ENCODE data around the gene ANXA11.
A peak's percentile ranks its signal among the peaks of the same experiment; 100 is the strongest.

ANXA11 gene

GRCh38 chr10:80173466-80173865, 31.9 kb downstream of the ANXA11 start:
- no peaks in the 10 kb centered on the region for H3K36me3 ChIP-seq (replicated peaks)
- H3K9me3 ChIP-seq: no peaks in the 10 kb centered on the region
- in situ Hi-C loops (cut with MboI; ENCODE audit: low sequenced_read_pairs): no loop called here
- no peak for DNase-seq (ENCODE audit: low spot score in 2 of 2)
- H3K4me1 ChIP-seq: no peaks in the 10 kb centered on the region
- H3K27me3 ChIP-seq (ENCODE audit: low read depth): no peaks in the 10 kb centered on the region
- no peak overlapping the region for H3K4me3 ChIP-seq

GRCh38 chr10:80172896-80173295, 32.4 kb downstream of the ANXA11 start:
- in situ Hi-C loops (cut with MboI; ENCODE audit: low sequenced_read_pairs): no loop called here
- H3K27me3 ChIP-seq (ENCODE audit: low read depth): no peaks in the 10 kb centered on the region
- H3K9me3 ChIP-seq: no peaks in the 10 kb centered on the region
- H3K4me3 ChIP-seq: no peak overlapping the region
- no peaks in the 10 kb centered on the region for H3K36me3 ChIP-seq (replicated peaks)
- no peaks in the 10 kb centered on the region for H3K4me1 ChIP-seq
- no peak for DNase-seq (ENCODE audit: low spot score in 2 of 2)

- Histone ChIP-seq H3K4me3 (no peak overlapping the region), H3K9me3 (no peaks in the 10 kb centered on the region), H3K36me3 (replicated peaks) (no peaks in the 10 kb centered on the region; the same call in 1 of the 2 replicates), H3K4me1 (no peaks in the 10 kb centered on the region), H3K27me3 (ENCODE audit: low read depth) (no peaks in the 10 kb centered on the region)
- in situ Hi-C loops (cut with MboI; ENCODE audit: low sequenced_read_pairs): no loop called here
- DNase-seq (ENCODE audit: low spot score in 2 of 2): no peak
Observed at GRCh38 chr10:80171248-80171660, 34.1 kb downstream of the ANXA11 start.

- Histone ChIP-seq H3K27me3 (ENCODE audit: low read depth) (no peaks in the 10 kb centered on the region), H3K9me3 (no peaks in the 10 kb centered on the region), H3K4me3 (no peak overlapping the region), H3K4me1 (no peaks in the 10 kb centered on the region), H3K36me3 (replicated peaks) (no peaks in the 10 kb centered on the region; the same call in 1 of the 2 replicates)
- no peak for DNase-seq (ENCODE audit: low spot score in 2 of 2)
- in situ Hi-C loops (cut with MboI; ENCODE audit: low sequenced_read_pairs): no loop called here
Observed at GRCh38 chr10:80170641-80171040, 34.7 kb downstream of the ANXA11 start.

- Histone ChIP-seq H3K4me1 (no peaks in the 10 kb centered on the region), H3K27me3 (ENCODE audit: low read depth) (no peaks in the 10 kb centered on the region), H3K36me3 (replicated peaks) (peaks cover 4% of the 10 kb centered on the region), H3K4me3 (no peak overlapping the region), H3K9me3 (no peaks in the 10 kb centered on the region)
- no peak for DNase-seq (ENCODE audit: low spot score in 2 of 2)
- in situ Hi-C loops (cut with MboI; ENCODE audit: low sequenced_read_pairs): no loop called here
Observed at GRCh38 chr10:80170026-80170425, 35.3 kb downstream of the ANXA11 start.

- Histone ChIP-seq H3K9me3 (no peaks in the 10 kb centered on the region), H3K27me3 (ENCODE audit: low read depth) (no peaks in the 10 kb centered on the region), H3K36me3 (replicated peaks) (peaks cover 4% of the 10 kb centered on the region), H3K4me1 (no peaks in the 10 kb centered on the region), H3K4me3 (no peak overlapping the region)
- DNase-seq (ENCODE audit: low spot score in 2 of 2): peak in 1 of 2 experiments; percentile 25
- in situ Hi-C loops (cut with MboI; ENCODE audit: low sequenced_read_pairs): no loop called here
Observed at GRCh38 chr10:80168679-80169380, 36.5 kb downstream of the ANXA11 start.

- no peak for DNase-seq (ENCODE audit: low spot score in 2 of 2)
- Histone ChIP-seq H3K4me1 (no peaks in the 10 kb centered on the region), H3K36me3 (replicated peaks) (peaks cover 5% of the 10 kb centered on the region), H3K4me3 (no peak overlapping the region), H3K27me3 (ENCODE audit: low read depth) (no peaks in the 10 kb centered on the region), H3K9me3 (no peaks in the 10 kb centered on the region)
- in situ Hi-C loops (cut with MboI; ENCODE audit: low sequenced_read_pairs): no loop called here
Observed at GRCh38 chr10:80168162-80168511, 37.2 kb downstream of the ANXA11 start.

GRCh38 chr10:80167471-80168161, 37.7 kb downstream of the ANXA11 start:
- Histone ChIP-seq H3K4me3 (no peak overlapping the region), H3K36me3 (replicated peaks) (peaks cover 11% of the 10 kb centered on the region), H3K27me3 (ENCODE audit: low read depth) (no peaks in the 10 kb centered on the region), H3K9me3 (no peaks in the 10 kb centered on the region), H3K4me1 (no peaks in the 10 kb centered on the region)
- no peak for DNase-seq (ENCODE audit: low spot score in 2 of 2)
- in situ Hi-C loops (cut with MboI; ENCODE audit: low sequenced_read_pairs): no loop called here

GRCh38 chr10:80166581-80167470, 38.5 kb downstream of the ANXA11 start:
- in situ Hi-C loops (cut with MboI; ENCODE audit: low sequenced_read_pairs): no loop called here
- H3K27me3 ChIP-seq (ENCODE audit: low read depth): no peaks in the 10 kb centered on the region
- H3K36me3 ChIP-seq (replicated peaks): peaks cover 16% of the 10 kb centered on the region
- H3K4me3 ChIP-seq: no peak overlapping the region
- DNase-seq (ENCODE audit: low spot score in 2 of 2): no peak
- no peaks in the 10 kb centered on the region for H3K4me1 ChIP-seq
- H3K9me3 ChIP-seq: no peaks in the 10 kb centered on the region

GRCh38 chr10:80165173-80165572, 40.2 kb downstream of the ANXA11 start:
- no peaks in the 10 kb centered on the region for H3K4me1 ChIP-seq
- in situ Hi-C loops (cut with MboI; ENCODE audit: low sequenced_read_pairs): no loop called here
- peaks cover 21% of the 10 kb centered on the region for H3K36me3 ChIP-seq (replicated peaks)
- H3K9me3 ChIP-seq: no peaks in the 10 kb centered on the region
- no peak for DNase-seq (ENCODE audit: low spot score in 2 of 2)
- no peak overlapping the region for H3K4me3 ChIP-seq
- H3K27me3 ChIP-seq (ENCODE audit: low read depth): no peaks in the 10 kb centered on the region

- in situ Hi-C loops (cut with MboI; ENCODE audit: low sequenced_read_pairs): no loop called here
- DNase-seq (ENCODE audit: low spot score in 2 of 2): no peak
- Histone ChIP-seq H3K4me1 (no peaks in the 10 kb centered on the region), H3K36me3 (replicated peaks) (peaks cover 23% of the 10 kb centered on the region), H3K27me3 (ENCODE audit: low read depth) (no peaks in the 10 kb centered on the region), H3K4me3 (no peak overlapping the region), H3K9me3 (no peaks in the 10 kb centered on the region)
Observed at GRCh38 chr10:80164596-80164995, 40.7 kb downstream of the ANXA11 start.

- no peaks in the 10 kb centered on the region for H3K9me3 ChIP-seq
- H3K36me3 ChIP-seq (replicated peaks): peaks cover 24% of the 10 kb centered on the region
- in situ Hi-C loops (cut with MboI; ENCODE audit: low sequenced_read_pairs): no loop called here
- no peaks in the 10 kb centered on the region for H3K4me1 ChIP-seq
- no peak for DNase-seq (ENCODE audit: low spot score in 2 of 2)
- no peaks in the 10 kb centered on the region for H3K27me3 ChIP-seq (ENCODE audit: low read depth)
- H3K4me3 ChIP-seq: no peak overlapping the region
Observed at GRCh38 chr10:80163741-80164341, 41.5 kb downstream of the ANXA11 start.

- no peak overlapping the region for H3K4me3 ChIP-seq
- no peaks in the 10 kb centered on the region for H3K4me1 ChIP-seq
- no peaks in the 10 kb centered on the region for H3K27me3 ChIP-seq (ENCODE audit: low read depth)
- H3K36me3 ChIP-seq (replicated peaks): peaks cover 46% of the 10 kb centered on the region
- in situ Hi-C loops (cut with MboI; ENCODE audit: low sequenced_read_pairs): no loop called here
- no peaks in the 10 kb centered on the region for H3K9me3 ChIP-seq
- DNase-seq (ENCODE audit: low spot score in 2 of 2): peak in 1 of 2 experiments; percentile 26
Observed at GRCh38 chr10:80161321-80162083, 43.8 kb downstream of the ANXA11 start.

Data from HAP-1 (cell line).